Sigmoid colon (tissue), 7 donors: ENCODE results near the gene FNTB. TPM values are rescaled to one million over a fixed set of nuclear protein-coding genes. Genes with fewer than 3 reads are reported as not detected.

Experiments used
- DNase-seq: peaks from one replicate; pipeline ENCODE4 v3.0.0-alpha.2; 2019
- H3K27ac ChIP-seq, 4 donors: fragments of 200-600 bp; sonication (generic); one replicate each; pipeline ENCODE4 v1.5.1; 2016 to 2019; ENCODE audit warnings: mild to moderate bottlenecking in 1 of 4
- H3K27me3 ChIP-seq, 3 donors: fragments of 200-600 bp; sonication (generic); one replicate each; pipeline ENCODE4 v1.5.1; 2019; ENCODE audit warnings: mild to moderate bottlenecking in 1 of 3
- H3K36me3 ChIP-seq, 4 donors: fragments of 200-600 bp; sonication (generic); one replicate each; pipeline ENCODE4 v1.5.1; 2016 to 2019
- H3K4me1 ChIP-seq, 4 donors: fragments of 200-600 bp; sonication (generic); one replicate each; pipeline ENCODE4 v1.5.1; 2017 to 2019
- H3K4me3 ChIP-seq, 4 donors: fragments of 200-600 bp; sonication (generic); one replicate each; pipeline ENCODE4 v1.5.1; 2017 to 2019; ENCODE audit warnings: mild to moderate bottlenecking in 2 of 4, moderate library complexity in 1 of 4
- H3K9me3 ChIP-seq, 4 donors: fragments of 200-600 bp in 3 of 4; sonication (generic) in 3 of 4; one replicate each; pipeline versions ENCODE4 v1.5.1 to v1.6.1; 2013 to 2019
- CTCF ChIP-seq, 4 experiments: fragments of 450-650 bp in 3 of 4; fragments of 200-600 bp in 1 of 4; IDR thresholded peaks; one replicate each; pipeline ENCODE4 v1.5.1; 2016 to 2019; ENCODE audit warnings: antibody characterized with exemption in 4 of 4, mild to moderate bottlenecking in 3 of 4, moderate library complexity in 2 of 4
- EP300 ChIP-seq, 4 donors: sonication (generic); formaldehyde crosslinking; IDR thresholded peaks; one replicate each; pipeline ENCODE4 v1.6.1; 2017; ENCODE audit warnings: antibody characterized with exemption in 4 of 4
- POLR2A ChIP-seq, 2 donors: fragments of 450-650 bp; IDR thresholded peaks; one replicate each; pipeline ENCODE4 v1.6.1; 2016; ENCODE audit warnings: antibody characterized with exemption in 2 of 2, mild to moderate bottlenecking in 2 of 2, moderate library complexity in 2 of 2
- POLR2AphosphoS5 ChIP-seq, 4 donors: sonication (generic); formaldehyde crosslinking; IDR thresholded peaks; one replicate each; pipeline ENCODE4 v1.6.1; 2017; ENCODE audit warnings: antibody characterized with exemption in 4 of 4
- WGBS, 2 donors: extraction: QIAGEN DNeasy Blood & Tissue Kit; methylation state at CpG; one replicate each; pipeline ENCODE4 v1.1.7; 2013; 5-methylcytosine and 5-hydroxymethylcytosine counted together
- intact Hi-C: fragments of 100-400 bp; cut with DNase I; formaldehyde crosslinking; loops from one replicate; pipeline ENCODE4 v1.15.1; 2023
- polyA plus RNA-seq, 3 donors: library from polyadenylated mRNA; stranded (reverse); fragments of 200-250 nt; gene quantifications; one replicate each; pipeline ENCODE4 v1.2.3, GENCODE V29; 2013
- small RNA-seq, 3 donors: library from RNA; depleted of rRNA; stranded (forward); fragments of <200 nt; gene quantifications; one replicate each; pipeline ENCODE3, GENCODE V24; 2016
- total RNA-seq, 4 donors: library from RNA; depleted of rRNA; stranded (reverse); fragments of >200 nt; gene quantifications; one replicate each; pipeline ENCODE4 v1.1.0, GENCODE V29; 2016
- donor health status: healthy with polysubstance abuse.
- donor health status: Bipolar disorder and iron deficiency.
- donor health status: healthy.

Gene FNTB
- total and polyA plus RNA-seq, 7 donors: 6.9 to 13.0 (median 10.7) TPM

- no peak for TF ChIP-seq POLR2A (IDR thresholded peaks at IDR 0.05)
- TF ChIP-seq POLR2AphosphoS5 (IDR thresholded peaks at IDR 0.05): no peak
- no peak for TF ChIP-seq CTCF (IDR thresholded peaks at IDR 0.05)
- TF ChIP-seq EP300 (IDR thresholded peaks at IDR 0.05): no peak
- H3K27ac ChIP-seq: no peak overlapping the region
- intact Hi-C loops: no loop called here
- H3K4me1 ChIP-seq: no peaks in the 10 kb centered on the region
- no peak overlapping the region for H3K4me3 ChIP-seq
- WGBS, 2 donors: 83 to 84% methylated on average over 5 of the region's 5 CpGs
- no peaks in the 10 kb centered on the region for H3K36me3 ChIP-seq
- no peaks in the 10 kb centered on the region for H3K9me3 ChIP-seq
- no peaks in the 10 kb centered on the region for H3K27me3 ChIP-seq
- no peak for DNase-seq
These were observed 123.8 kb downstream of the FNTB start for GRCh38 chr14:65110525-65110924.

Small RNA genes lying within 50 kb of the gene (small RNA-seq; reads per million reads assigned to genes)
- 0 reads per million in 3 donors for gene MIR4706

Other genes starting within 250 kb of the FNTB start
- gene SPTB, start 107.0 kb upstream of the FNTB start, total RNA-seq: 1 to 10 TPM in 3 of 4 donors, under 1 TPM in 1; 0.49 to 2.9 (median 2.2) TPM
- under 1 TPM in 2 of 3 donors, not detected in 1; 0.60 to 0.64 TPM for gene SPTB, start 107.0 kb upstream of the FNTB start, polyA plus RNA-seq
- 100 to 1,000 TPM; 110 to 161 (median 142) TPM for gene CHURC1, start 72.4 kb upstream of the FNTB start, total RNA-seq
- gene CHURC1, start 72.4 kb upstream of the FNTB start, polyA plus RNA-seq: 10 to 100 TPM; 41.8 to 46.2 (median 42.5) TPM
- 1 to 10 TPM in 1 of 4 donors, not detected in 3; 1.9 TPM for gene GPX2, start 44.1 kb upstream of the FNTB start, total RNA-seq
- gene GPX2, start 44.1 kb upstream of the FNTB start, polyA plus RNA-seq: 1,000 to 10,000 TPM in 1 of 3 donors, 100 to 1,000 TPM in 2; 336 to 1,392 (median 412) TPM
- gene RAB15, start 14.6 kb upstream of the FNTB start, total RNA-seq: 10 to 100 TPM in 1 of 4 donors, 1 to 10 TPM in 3; 1.8 to 11.6 (median 4.0) TPM
- gene RAB15, start 14.6 kb upstream of the FNTB start, polyA plus RNA-seq: 10 to 100 TPM; 28.9 to 31.8 (median 29.4) TPM
- gene MAX, start 115.6 kb downstream of the FNTB start, total RNA-seq: 10 to 100 TPM; 61.6 to 71.7 (median 65.0) TPM
- 100 to 1,000 TPM in 1 of 3 donors, 10 to 100 TPM in 2; 58.8 to 119 (median 93.7) TPM for gene MAX, start 115.6 kb downstream of the FNTB start, polyA plus RNA-seq